Measurements from ENCODE around the gene TCERG1L.

DNA sequence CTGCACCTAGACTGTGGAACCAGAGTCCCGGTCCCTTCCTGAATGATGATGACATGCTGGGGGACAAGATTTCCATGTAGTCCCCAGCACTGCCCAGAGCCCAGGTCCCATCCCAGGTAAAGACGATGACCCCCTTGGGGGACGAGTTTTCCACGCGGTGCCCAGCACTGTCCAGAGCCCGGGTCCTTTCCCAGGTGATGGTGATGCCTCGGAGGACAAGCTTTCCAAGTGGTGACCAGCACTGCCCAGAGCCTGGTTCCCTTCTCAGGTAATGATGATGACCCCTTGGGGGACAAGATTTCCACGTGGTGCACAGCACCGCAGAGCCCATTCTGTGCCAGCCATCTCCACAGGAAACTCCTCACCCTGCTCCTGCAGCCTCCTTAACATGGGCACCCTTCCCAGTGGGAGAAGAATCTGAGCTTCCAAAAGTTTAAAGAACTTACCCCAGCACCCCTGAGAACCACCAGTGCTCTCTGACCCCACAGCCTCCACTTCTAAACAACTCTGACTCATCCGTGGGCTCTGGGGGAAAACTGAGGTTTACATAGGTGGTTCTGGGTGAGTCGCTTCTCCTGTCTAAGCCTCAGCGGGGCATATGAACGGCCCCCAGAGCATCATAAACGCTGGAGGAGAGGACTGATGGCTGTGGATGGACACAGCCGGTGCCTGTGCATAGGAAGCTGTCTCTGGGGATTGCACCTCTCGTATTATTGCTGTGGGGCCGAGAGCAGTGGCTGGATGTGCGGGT, 233.2 kb downstream of the TCERG1L start:
- no peak for TF ChIP-seq CTCF (IDR thresholded peaks at IDR 0.05 in 8 of 11, conservative IDR thresholded peaks at IDR 0.05 in 3 of 11)
- TF ChIP-seq POLR2A (IDR thresholded peaks at IDR 0.05): no peak
